ENCODE data around the gene ZC3H12A.

The ZC3H12A gene

DNA sequence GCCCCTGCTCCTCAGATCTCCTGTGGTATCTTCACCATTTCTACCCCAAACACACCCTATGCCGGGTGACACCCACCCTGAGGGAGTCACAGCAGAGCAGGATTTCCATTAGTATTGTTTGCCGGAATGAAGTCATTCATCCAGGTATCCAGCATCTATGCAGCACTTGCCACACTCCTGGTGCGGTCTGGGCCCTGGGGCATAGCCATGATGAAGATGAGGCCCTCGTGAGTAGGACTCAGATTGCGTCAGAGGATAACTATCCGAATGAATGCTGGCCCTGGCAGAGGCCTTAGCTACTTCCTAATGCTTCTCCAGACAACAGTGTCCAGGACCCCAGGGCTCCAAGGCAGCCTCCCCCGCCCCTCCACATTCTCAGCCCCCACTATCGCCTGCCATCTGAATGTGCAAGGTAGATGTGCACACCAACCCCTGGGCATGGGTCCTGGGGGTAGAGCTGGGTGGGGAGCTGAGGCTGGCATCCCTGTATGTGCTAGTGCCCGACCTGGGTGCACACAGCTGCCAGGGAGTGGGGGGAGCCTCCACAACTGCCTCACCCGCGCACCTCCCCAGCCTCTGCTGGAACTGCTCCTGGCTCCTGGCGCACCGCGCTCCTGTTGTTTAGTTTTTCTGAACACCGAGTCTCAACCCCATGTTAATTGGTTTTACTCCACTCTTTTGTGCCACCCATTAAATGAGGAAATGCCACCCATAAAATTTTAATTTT, 25.5 kb upstream of the ZC3H12A start:
- H3K4me2 ChIP-seq (ENCODE audit: low read length), result no peak overlapping the region
- H3K9me3 ChIP-seq (ENCODE audit: low read length), result no peaks in the 10 kb centered on the region
- H3K4me3 ChIP-seq (ENCODE audit: low read depth, low read length, poor library complexity, severe bottlenecking), result no peak overlapping the region
- H3F3A ChIP-seq (ENCODE audit: insufficient read depth, low read length), result no peaks in the 10 kb centered on the region
- no peaks in the 10 kb centered on the region for H3K36me3 ChIP-seq (ENCODE audit: insufficient read depth, low read length)
- H3K79me2 ChIP-seq (ENCODE audit: insufficient read depth, low read length), result no peaks in the 10 kb centered on the region
- no peaks in the 10 kb centered on the region for H3K27me3 ChIP-seq (ENCODE audit: insufficient read depth, low read length)
- no peak overlapping the region for H3K9ac ChIP-seq (ENCODE audit: low read length)
- no peaks in the 10 kb centered on the region for H4K20me1 ChIP-seq (ENCODE audit: insufficient read depth, low read length)
- H3K9me2 ChIP-seq (ENCODE audit: low read depth, low read length), result no peaks in the 10 kb centered on the region
- H3K4me1 ChIP-seq (ENCODE audit: insufficient read depth, low read length, severe bottlenecking), result peaks cover 4% of the 10 kb centered on the region
- H2AFZ ChIP-seq (ENCODE audit: low read length), result no peak overlapping the region
- TF ChIP-seq EZH2 (IDR thresholded peaks at IDR 0.05; ENCODE audit: borderline replicate concordance, low read length), result no peak
- TF ChIP-seq, protein P1, sequence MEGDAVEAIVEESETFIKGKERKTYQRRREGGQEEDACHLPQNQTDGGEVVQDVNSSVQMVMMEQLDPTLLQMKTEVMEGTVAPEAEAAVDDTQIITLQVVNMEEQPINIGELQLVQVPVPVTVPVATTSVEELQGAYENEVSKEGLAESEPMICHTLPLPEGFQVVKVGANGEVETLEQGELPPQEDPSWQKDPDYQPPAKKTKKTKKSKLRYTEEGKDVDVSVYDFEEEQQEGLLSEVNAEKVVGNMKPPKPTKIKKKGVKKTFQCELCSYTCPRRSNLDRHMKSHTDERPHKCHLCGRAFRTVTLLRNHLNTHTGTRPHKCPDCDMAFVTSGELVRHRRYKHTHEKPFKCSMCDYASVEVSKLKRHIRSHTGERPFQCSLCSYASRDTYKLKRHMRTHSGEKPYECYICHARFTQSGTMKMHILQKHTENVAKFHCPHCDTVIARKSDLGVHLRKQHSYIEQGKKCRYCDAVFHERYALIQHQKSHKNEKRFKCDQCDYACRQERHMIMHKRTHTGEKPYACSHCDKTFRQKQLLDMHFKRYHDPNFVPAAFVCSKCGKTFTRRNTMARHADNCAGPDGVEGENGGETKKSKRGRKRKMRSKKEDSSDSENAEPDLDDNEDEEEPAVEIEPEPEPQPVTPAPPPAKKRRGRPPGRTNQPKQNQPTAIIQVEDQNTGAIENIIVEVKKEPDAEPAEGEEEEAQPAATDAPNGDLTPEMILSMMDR (IDR thresholded peaks at IDR 0.05; ENCODE audit: low read length), result no peak
- H3K27ac ChIP-seq (ENCODE audit: low read depth, low read length, poor library complexity, severe bottlenecking), result no peak overlapping the region

DNA sequence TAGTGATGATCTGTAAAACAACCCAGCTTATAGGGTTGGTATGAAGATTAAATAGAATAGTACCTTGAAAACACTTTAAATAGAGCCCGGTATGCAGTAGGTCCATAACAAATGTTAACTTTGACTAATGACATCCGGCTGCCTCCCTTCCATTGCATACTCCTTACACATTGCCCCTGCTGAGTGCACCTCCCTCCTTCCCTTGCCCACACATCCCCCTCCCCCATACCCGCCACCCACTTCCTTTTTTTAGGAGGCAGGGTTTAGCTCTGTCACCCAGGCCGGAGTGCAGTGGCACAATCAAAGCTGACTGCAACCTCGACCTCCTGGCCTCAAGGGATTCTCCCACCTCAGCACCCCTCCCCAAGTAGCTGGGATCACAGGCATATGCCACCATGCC, 24.4 kb upstream of the ZC3H12A start:
- H3K9me3 ChIP-seq (ENCODE audit: low read length), result no peaks in the 10 kb centered on the region
- H3K79me2 ChIP-seq (ENCODE audit: insufficient read depth, low read length), result no peaks in the 10 kb centered on the region
- peaks cover 5% of the 10 kb centered on the region for H3K4me1 ChIP-seq (ENCODE audit: insufficient read depth, low read length, severe bottlenecking)
- H3K9me2 ChIP-seq (ENCODE audit: low read depth, low read length), result no peaks in the 10 kb centered on the region
- H2AFZ ChIP-seq (ENCODE audit: low read length), result no peak overlapping the region
- no peak overlapping the region for H3K4me3 ChIP-seq (ENCODE audit: low read depth, low read length, poor library complexity, severe bottlenecking)
- H4K20me1 ChIP-seq (ENCODE audit: insufficient read depth, low read length), result no peaks in the 10 kb centered on the region
- H3K27ac ChIP-seq (ENCODE audit: low read depth, low read length, poor library complexity, severe bottlenecking), result no peak overlapping the region
- TF ChIP-seq, protein P1 (IDR thresholded peaks at IDR 0.05; ENCODE audit: low read length), result no peak
- TF ChIP-seq EZH2 (IDR thresholded peaks at IDR 0.05; ENCODE audit: borderline replicate concordance, low read length), result no peak
- H3K27me3 ChIP-seq (ENCODE audit: insufficient read depth, low read length), result no peaks in the 10 kb centered on the region
- no peaks in the 10 kb centered on the region for H3K36me3 ChIP-seq (ENCODE audit: insufficient read depth, low read length)
- H3K9ac ChIP-seq (ENCODE audit: low read length), result no peak overlapping the region
- H3F3A ChIP-seq (ENCODE audit: insufficient read depth, low read length), result no peaks in the 10 kb centered on the region
- H3K4me2 ChIP-seq (ENCODE audit: low read length), result no peak overlapping the region

DNA sequence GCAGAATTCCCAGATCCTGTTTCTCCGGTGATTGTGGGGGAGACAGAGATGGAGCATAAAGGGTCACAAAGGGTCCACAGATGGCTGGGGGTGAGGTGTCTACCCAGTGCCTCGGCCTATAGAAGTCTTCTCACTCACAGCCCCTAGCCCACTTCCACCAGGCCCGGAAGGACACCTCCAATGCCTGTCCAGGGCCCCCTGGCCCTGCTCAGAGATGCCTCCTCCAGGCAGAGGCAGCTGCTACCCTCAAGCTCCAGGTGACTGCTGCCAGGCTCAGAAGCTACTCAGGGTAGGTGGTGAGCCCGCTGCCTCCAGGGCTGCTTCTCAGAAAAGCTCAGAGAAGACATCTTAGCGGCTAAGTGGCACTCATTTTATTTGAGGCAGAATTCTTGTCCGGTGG, 22.0 kb upstream of the ZC3H12A start:
- Histone ChIP-seq H3K9me2 (ENCODE audit: low read depth, low read length) (no peaks in the 10 kb centered on the region), H4K20me1 (ENCODE audit: insufficient read depth, low read length) (no peaks in the 10 kb centered on the region), H3F3A (ENCODE audit: insufficient read depth, low read length) (no peaks in the 10 kb centered on the region), H3K4me3 (ENCODE audit: low read depth, low read length, poor library complexity, severe bottlenecking) (no peak overlapping the region), H3K79me2 (ENCODE audit: insufficient read depth, low read length) (no peaks in the 10 kb centered on the region), H3K36me3 (ENCODE audit: insufficient read depth, low read length) (no peaks in the 10 kb centered on the region), H2AFZ (ENCODE audit: low read length) (no peak overlapping the region), H3K4me1 (ENCODE audit: insufficient read depth, low read length, severe bottlenecking) (peaks cover 10% of the 10 kb centered on the region), H3K4me2 (ENCODE audit: low read length) (no peak overlapping the region), H3K9me3 (ENCODE audit: low read length) (no peaks in the 10 kb centered on the region), H3K9ac (ENCODE audit: low read length) (no peak overlapping the region), H3K27me3 (ENCODE audit: insufficient read depth, low read length) (no peaks in the 10 kb centered on the region), H3K27ac (ENCODE audit: low read depth, low read length, poor library complexity, severe bottlenecking) (no peak overlapping the region)
- TF ChIP-seq EZH2 (IDR thresholded peaks at IDR 0.05; ENCODE audit: borderline replicate concordance, low read length), result no peak
- TF ChIP-seq, protein P1 (IDR thresholded peaks at IDR 0.05; ENCODE audit: low read length), result no peak

Measured in OCI-LY1 (cell line).